ENCODE results near the gene EAF1.
A peak's percentile ranks its signal among the peaks of the same experiment; 100 is the strongest.
"Not testable (repeated sequence)": the region's sequence is repeated elsewhere in the genome, so short reads cannot be mapped to it uniquely, and the experiment has no call there.

The EAF1 gene

GRCh38 chr3:15409239-15409638 lies 18.2 kb upstream of the EAF1 start:
- Histone ChIP-seq H3K36me3 (ENCODE audit: control insufficient read depth, insufficient read depth, low read length) (peaks cover 48% of the 10 kb centered on the region), H3K4me3 (ENCODE audit: low read depth, low read length) (no peak overlapping the region), H3K27ac (ENCODE audit: low read depth, low read length) (no peak overlapping the region)

GRCh38 chr3:15409774-15410173 lies 17.6 kb upstream of the EAF1 start:
- Histone ChIP-seq H3K36me3 (ENCODE audit: control insufficient read depth, insufficient read depth, low read length) (peaks cover 53% of the 10 kb centered on the region), H3K9ac (ENCODE audit: low read depth, low read length) (no peak overlapping the region), H3K27ac (ENCODE audit: low read depth, low read length) (no peak overlapping the region), H3K4me1 (ENCODE audit: control insufficient read depth, insufficient read depth, low read length) (no peaks in the 10 kb centered on the region), H3K27me3 (ENCODE audit: control insufficient read depth, insufficient read depth, low read length) (no peaks in the 10 kb centered on the region), H3K4me3 (ENCODE audit: low read depth, low read length) (no peak overlapping the region), H3K9me3 (ENCODE audit: control insufficient read depth, insufficient read depth, low read length) (no peaks in the 10 kb centered on the region)

More at GRCh38 chr3:15409239-15409638, 18.2 kb upstream of the EAF1 start:
- Histone ChIP-seq H3K4me1 (ENCODE audit: control insufficient read depth, insufficient read depth, low read length) (no peaks in the 10 kb centered on the region), H3K9ac (ENCODE audit: low read depth, low read length) (no peak overlapping the region), H3K27me3 (ENCODE audit: control insufficient read depth, insufficient read depth, low read length) (no peaks in the 10 kb centered on the region), H3K9me3 (ENCODE audit: control insufficient read depth, insufficient read depth, low read length) (no peaks in the 10 kb centered on the region)

GRCh38 chr3:15410966-15411365 lies 16.4 kb upstream of the EAF1 start:
- not testable (repeated sequence) for H3K9ac ChIP-seq (ENCODE audit: low read depth, low read length); H3K27ac ChIP-seq (ENCODE audit: low read depth, low read length); H3K4me1 ChIP-seq (ENCODE audit: control insufficient read depth, insufficient read depth, low read length); H3K4me3 ChIP-seq (ENCODE audit: low read depth, low read length); H3K9me3 ChIP-seq (ENCODE audit: control insufficient read depth, insufficient read depth, low read length); H3K27me3 ChIP-seq (ENCODE audit: control insufficient read depth, insufficient read depth, low read length)
- peaks cover 65% of the 10 kb centered on the region for H3K36me3 ChIP-seq (ENCODE audit: control insufficient read depth, insufficient read depth, low read length)

GRCh38 chr3:15420871-15421270 lies 6.5 kb upstream of the EAF1 start:
- Histone ChIP-seq H3K27me3 (ENCODE audit: control insufficient read depth, insufficient read depth, low read length) (no peaks in the 10 kb centered on the region), H3K4me1 (ENCODE audit: control insufficient read depth, insufficient read depth, low read length) (no peaks in the 10 kb centered on the region), H3K9me3 (ENCODE audit: control insufficient read depth, insufficient read depth, low read length) (no peaks in the 10 kb centered on the region), H3K9ac (ENCODE audit: low read depth, low read length) (no peak overlapping the region), H3K4me3 (ENCODE audit: low read depth, low read length) (no peak overlapping the region), H3K27ac (ENCODE audit: low read depth, low read length) (no peak overlapping the region), H3K36me3 (ENCODE audit: control insufficient read depth, insufficient read depth, low read length) (peaks cover 84% of the 10 kb centered on the region)

GRCh38 chr3:15426579-15427118 lies 749 bp upstream of the EAF1 start:
- no peaks in the 10 kb centered on the region for H3K27me3 ChIP-seq (ENCODE audit: control insufficient read depth, insufficient read depth, low read length)
- H3K9ac ChIP-seq (ENCODE audit: low read depth, low read length), result peak overlapping the region; percentile 88
- H3K27ac ChIP-seq (ENCODE audit: low read depth, low read length), result peak overlapping the region; percentile 91
- H3K9me3 ChIP-seq (ENCODE audit: control insufficient read depth, insufficient read depth, low read length), result no peaks in the 10 kb centered on the region
- peaks cover 9% of the 10 kb centered on the region; the same call in 1 of the 2 replicates for H3K4me1 ChIP-seq (ENCODE audit: control insufficient read depth, insufficient read depth, low read length)
- peaks cover 55% of the 10 kb centered on the region for H3K36me3 ChIP-seq (ENCODE audit: control insufficient read depth, insufficient read depth, low read length)
- H3K4me3 ChIP-seq (ENCODE audit: low read depth, low read length), result peak overlapping the region; percentile 96

- Histone ChIP-seq H3K27ac (ENCODE audit: low read depth, low read length) (no peak overlapping the region), H3K4me3 (ENCODE audit: low read depth, low read length) (peak overlapping the region; percentile 96), H3K4me1 (ENCODE audit: control insufficient read depth, insufficient read depth, low read length) (peaks cover 9% of the 10 kb centered on the region; the same call in 1 of the 2 replicates)
Observed at GRCh38 chr3:15427981-15428380, 583 bp downstream of the EAF1 start.

GRCh38 chr3:15428539-15428938 lies 1.1 kb downstream of the EAF1 start:
- Histone ChIP-seq H3K4me3 (ENCODE audit: low read depth, low read length) (peak overlapping the region; percentile 96), H3K9me3 (ENCODE audit: control insufficient read depth, insufficient read depth, low read length) (no peaks in the 10 kb centered on the region), H3K36me3 (ENCODE audit: control insufficient read depth, insufficient read depth, low read length) (peaks cover 56% of the 10 kb centered on the region), H3K9ac (ENCODE audit: low read depth, low read length) (no peak overlapping the region), H3K4me1 (ENCODE audit: control insufficient read depth, insufficient read depth, low read length) (peaks cover 9% of the 10 kb centered on the region; the same call in 1 of the 2 replicates), H3K27ac (ENCODE audit: low read depth, low read length) (no peak overlapping the region), H3K27me3 (ENCODE audit: control insufficient read depth, insufficient read depth, low read length) (no peaks in the 10 kb centered on the region)

More at GRCh38 chr3:15427981-15428380, 583 bp downstream of the EAF1 start:
- Histone ChIP-seq H3K36me3 (ENCODE audit: control insufficient read depth, insufficient read depth, low read length) (peaks cover 56% of the 10 kb centered on the region), H3K9ac (ENCODE audit: low read depth, low read length) (peak overlapping the region; percentile 88), H3K27me3 (ENCODE audit: control insufficient read depth, insufficient read depth, low read length) (no peaks in the 10 kb centered on the region), H3K9me3 (ENCODE audit: control insufficient read depth, insufficient read depth, low read length) (no peaks in the 10 kb centered on the region)

GRCh38 chr3:15429080-15429479 lies 1.7 kb downstream of the EAF1 start:
- Histone ChIP-seq H3K4me1 (ENCODE audit: control insufficient read depth, insufficient read depth, low read length) (peaks cover 9% of the 10 kb centered on the region; the same call in 1 of the 2 replicates), H3K36me3 (ENCODE audit: control insufficient read depth, insufficient read depth, low read length) (peaks cover 56% of the 10 kb centered on the region), H3K9ac (ENCODE audit: low read depth, low read length) (no peak overlapping the region), H3K4me3 (ENCODE audit: low read depth, low read length) (peak overlapping the region; percentile 96; the same call in 1 of the 2 replicates), H3K9me3 (ENCODE audit: control insufficient read depth, insufficient read depth, low read length) (no peaks in the 10 kb centered on the region), H3K27ac (ENCODE audit: low read depth, low read length) (no peak overlapping the region), H3K27me3 (ENCODE audit: control insufficient read depth, insufficient read depth, low read length) (no peaks in the 10 kb centered on the region)

- Histone ChIP-seq H3K9me3 (ENCODE audit: control insufficient read depth, insufficient read depth, low read length) (no peaks in the 10 kb centered on the region), H3K9ac (ENCODE audit: low read depth, low read length) (no peak overlapping the region), H3K36me3 (ENCODE audit: control insufficient read depth, insufficient read depth, low read length) (peaks cover 56% of the 10 kb centered on the region), H3K27ac (ENCODE audit: low read depth, low read length) (no peak overlapping the region), H3K4me1 (ENCODE audit: control insufficient read depth, insufficient read depth, low read length) (peaks cover 9% of the 10 kb centered on the region; the same call in 1 of the 2 replicates), H3K27me3 (ENCODE audit: control insufficient read depth, insufficient read depth, low read length) (no peaks in the 10 kb centered on the region), H3K4me3 (ENCODE audit: low read depth, low read length) (no peak overlapping the region)
Observed at GRCh38 chr3:15430624-15431023, 3.2 kb downstream of the EAF1 start.

- H3K27me3 ChIP-seq (ENCODE audit: control insufficient read depth, insufficient read depth, low read length), result no peaks in the 10 kb centered on the region
- no peaks in the 10 kb centered on the region for H3K9me3 ChIP-seq (ENCODE audit: control insufficient read depth, insufficient read depth, low read length)
- H3K4me3 ChIP-seq (ENCODE audit: low read depth, low read length), result no peak overlapping the region
- peaks cover 64% of the 10 kb centered on the region for H3K36me3 ChIP-seq (ENCODE audit: control insufficient read depth, insufficient read depth, low read length)
- H3K9ac ChIP-seq (ENCODE audit: low read depth, low read length), result no peak overlapping the region
- H3K4me1 ChIP-seq (ENCODE audit: control insufficient read depth, insufficient read depth, low read length), result peaks cover 9% of the 10 kb centered on the region; the same call in 1 of the 2 replicates
- H3K27ac ChIP-seq (ENCODE audit: low read depth, low read length), result no peak overlapping the region
Observed at GRCh38 chr3:15431256-15431837, 3.9 kb downstream of the EAF1 start.

- H3K4me1 ChIP-seq (ENCODE audit: control insufficient read depth, insufficient read depth, low read length), result peaks cover 5% of the 10 kb centered on the region; the same call in 1 of the 2 replicates
- no peak overlapping the region for H3K9ac ChIP-seq (ENCODE audit: low read depth, low read length)
- no peak overlapping the region for H3K27ac ChIP-seq (ENCODE audit: low read depth, low read length)
- no peaks in the 10 kb centered on the region for H3K9me3 ChIP-seq (ENCODE audit: control insufficient read depth, insufficient read depth, low read length)
- H3K36me3 ChIP-seq (ENCODE audit: control insufficient read depth, insufficient read depth, low read length), result peaks cover 84% of the 10 kb centered on the region
- H3K27me3 ChIP-seq (ENCODE audit: control insufficient read depth, insufficient read depth, low read length), result no peaks in the 10 kb centered on the region
- no peak overlapping the region for H3K4me3 ChIP-seq (ENCODE audit: low read depth, low read length)
Observed at GRCh38 chr3:15433531-15433930, 6.1 kb downstream of the EAF1 start.
